GM12892 (cell line): ENCODE data around the gene PROM2.

ENCODE experiments used
- POLR2A ChIP-seq: IDR thresholded peaks from 2 replicates; pipeline ENCODE4 v1.6.1; 2011; ENCODE audit warnings: low read depth, low read length, control low read depth
- POLR2AphosphoS5 ChIP-seq: IDR thresholded peaks from 2 replicates; pipeline ENCODE4 v1.6.1; 2011; ENCODE audit warnings: low read depth, low read length, control low read depth

DNA sequence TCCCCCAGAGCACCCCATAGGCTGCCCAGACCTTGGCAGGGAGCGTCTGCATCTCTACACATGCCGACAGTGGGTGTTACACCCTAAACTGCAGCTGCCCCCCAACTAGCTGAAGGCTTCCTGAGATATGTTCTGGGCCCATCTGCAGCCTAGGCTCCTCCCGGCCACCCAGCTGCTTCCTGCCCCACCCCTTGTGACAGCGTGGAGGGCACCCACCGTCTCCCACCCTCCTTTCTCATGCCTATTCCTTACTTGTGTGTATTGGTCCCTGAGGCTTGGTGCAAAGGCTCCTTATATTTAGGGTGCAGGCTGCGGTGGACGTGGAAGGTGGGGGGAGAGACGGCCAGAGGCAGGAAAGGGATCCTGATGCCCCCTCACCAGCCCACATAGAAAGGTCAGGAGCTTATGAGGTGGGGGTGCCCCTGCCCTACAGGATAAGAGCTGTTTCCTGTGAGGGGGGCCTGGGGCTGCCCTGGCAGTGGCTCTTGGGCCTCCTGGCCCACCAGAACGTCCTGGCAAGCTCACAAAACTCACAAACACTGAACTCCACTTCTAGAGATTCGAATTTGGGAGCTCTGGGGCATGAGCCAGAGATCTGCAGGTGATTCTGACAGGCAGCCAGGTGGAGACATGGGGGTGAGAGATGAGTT is 7.3 kb upstream of the PROM2 start:
- no peak for TF ChIP-seq POLR2AphosphoS5
- no peak for TF ChIP-seq POLR2A
